NCI-H2029 (cell line): ENCODE data around the gene MRGPRF.

Experiments used
- DNase-seq: peaks from one replicate; lab custom pipeline; 2025; lab: John Stamatoyannopoulos, UW

MRGPRF gene

GRCh38 chr11:68963779-68964178, 49.3 kb downstream of the MRGPRF start:
- DNase-seq = no peak

DNA sequence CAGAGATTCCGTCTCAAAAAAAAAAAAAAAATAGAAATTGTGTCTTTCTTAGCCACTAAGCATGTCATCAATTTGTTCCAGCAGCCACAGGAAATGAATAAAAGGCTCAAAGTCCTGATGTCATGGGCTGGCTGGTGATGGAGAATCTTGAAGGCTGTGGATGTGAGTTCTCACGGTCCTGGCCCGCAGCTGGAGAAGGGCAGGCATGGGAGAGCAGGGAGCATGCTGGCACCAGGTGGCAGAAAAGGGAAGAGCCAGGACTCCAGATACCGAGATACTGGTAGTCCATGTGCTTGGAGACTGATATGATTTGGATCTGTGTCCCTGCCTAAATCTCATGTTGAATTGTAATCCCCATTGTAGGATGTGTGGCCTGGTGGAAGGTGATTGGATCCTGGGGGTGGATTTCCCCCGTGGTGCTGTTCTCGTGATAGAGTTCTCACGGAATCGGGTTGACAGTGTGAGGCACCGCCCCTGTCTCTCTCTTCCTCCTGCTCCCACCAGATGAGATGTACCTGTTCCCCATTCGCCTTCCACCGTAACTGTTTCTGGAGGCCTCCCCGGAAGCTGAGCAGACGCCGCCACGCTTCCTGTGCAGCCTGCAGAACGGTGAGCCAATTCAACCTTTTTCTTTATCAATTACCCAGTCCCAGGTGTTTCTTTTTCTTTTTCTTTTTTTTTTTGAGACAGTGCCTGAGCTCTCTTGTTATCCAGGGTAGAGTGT, 50.4 kb downstream of the MRGPRF start:
- DNase-seq = no peak

- no peak for DNase-seq
These were observed 51.8 kb downstream of the MRGPRF start for GRCh38 chr11:68961245-68961644.

- DNase-seq = no peak
These were observed 52.6 kb downstream of the MRGPRF start for GRCh38 chr11:68960294-68961071.

- DNase-seq = no peak
These were observed 53.4 kb downstream of the MRGPRF start for GRCh38 chr11:68959465-68960293.

- DNase-seq = no peak
These were observed 54.8 kb downstream of the MRGPRF start for GRCh38 chr11:68958211-68958610.

GRCh38 chr11:68956547-68957254, 56.3 kb downstream of the MRGPRF start:
- DNase-seq = no peak

- no peak for DNase-seq
These were observed 56.9 kb downstream of the MRGPRF start for GRCh38 chr11:68956142-68956541.

- no peak for DNase-seq
These were observed 57.5 kb downstream of the MRGPRF start for GRCh38 chr11:68955607-68955958.

GRCh38 chr11:68954836-68955606, 58.0 kb downstream of the MRGPRF start:
- DNase-seq = no peak
